ENCODE results near the gene CABLES1. TPM values are rescaled to one million over a fixed set of nuclear protein-coding genes. Genes with fewer than 3 reads are reported as not detected.

Gene CABLES1
- total and polyA plus RNA-seq, 2 of the 8 experiments (the other 6 are each of a cell fraction or from before 2014, with no cell fraction given), result 9.2 to 26.4 TPM

DNA sequence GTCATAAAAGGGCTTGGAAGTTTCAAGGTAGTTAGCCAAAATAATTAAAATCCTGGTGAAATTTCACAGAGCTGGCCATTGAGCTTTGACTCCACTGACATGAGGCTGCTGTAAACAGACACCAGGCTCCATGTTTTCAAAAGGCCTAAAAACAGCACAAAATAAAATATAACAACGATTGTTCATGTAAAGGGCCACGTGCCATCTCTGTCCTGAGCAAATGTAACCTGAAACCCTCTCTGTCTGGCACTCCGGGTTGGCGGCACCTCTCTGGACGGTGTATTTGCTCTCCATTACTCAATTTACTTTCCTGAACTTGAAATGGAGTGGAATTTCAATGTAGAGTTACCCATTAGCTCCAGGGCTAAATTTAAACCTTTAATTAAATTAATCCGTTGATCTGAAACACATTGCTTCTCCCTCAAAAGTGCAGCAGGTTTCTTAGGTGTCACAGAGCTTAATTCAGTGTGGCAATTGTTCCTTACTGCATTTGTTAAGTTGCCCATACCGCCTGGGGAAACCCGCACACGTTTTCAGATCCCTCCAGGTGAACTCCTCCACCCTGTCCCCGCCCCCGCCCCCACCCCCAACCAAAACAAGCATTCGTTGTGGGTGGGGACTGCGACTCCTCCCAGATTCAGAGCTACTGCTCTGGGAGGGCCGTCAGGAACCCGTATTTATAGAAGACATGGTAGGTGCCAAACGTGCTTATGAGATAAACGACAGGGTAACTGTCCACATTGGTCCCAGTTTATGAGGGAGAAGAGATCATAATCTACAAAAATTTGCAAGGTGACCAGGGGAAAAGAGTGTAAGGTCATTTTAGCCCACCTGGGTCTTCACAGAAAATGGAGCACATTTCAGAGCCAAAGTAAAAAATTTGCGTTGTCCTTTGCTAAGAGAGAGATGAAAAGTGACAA is 1.2 kb upstream of the CABLES1 start (continued):
- TF ChIP-seq, protein P1, sequence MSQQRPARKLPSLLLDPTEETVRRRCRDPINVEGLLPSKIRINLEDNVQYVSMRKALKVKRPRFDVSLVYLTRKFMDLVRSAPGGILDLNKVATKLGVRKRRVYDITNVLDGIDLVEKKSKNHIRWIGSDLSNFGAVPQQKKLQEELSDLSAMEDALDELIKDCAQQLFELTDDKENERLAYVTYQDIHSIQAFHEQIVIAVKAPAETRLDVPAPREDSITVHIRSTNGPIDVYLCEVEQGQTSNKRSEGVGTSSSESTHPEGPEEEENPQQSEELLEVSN (IDR thresholded peaks at IDR 0.05), result peak; percentile 20; the same call in 1 of the 2 replicates
- TF ChIP-seq SP1 (IDR thresholded peaks at IDR 0.05; ENCODE audit: low read depth, low read length) (0 out of 2 replicates have a peak, but pooled peaks have one; percentile 16), MAX (IDR thresholded peaks at IDR 0.05) (peak; percentile 85), CREB1 (IDR thresholded peaks at IDR 0.05) (no peak), CHD1 (IDR thresholded peaks at IDR 0.05; ENCODE audit: low read depth, low read length) (0 out of 2 replicates have a peak, but pooled peaks have one; percentile 33), TAF7 (optimal IDR thresholded peaks at IDR 0.05; ENCODE audit: borderline replicate concordance, low read depth, low read length) (peak; percentile 72)
